DOHH2 (cell line): Measurements from ENCODE around the gene USP12.

Experiments
- EZH2phosphoT487 ChIP-seq: fragments of 200-600 bp; sonication (generic); IDR thresholded peaks from 2 replicates; pipeline ENCODE4 v1.6.1; 2017; ENCODE audit warnings: borderline replicate concordance, mild to moderate bottlenecking, antibody characterized with exemption, low read length, moderate library complexity, mixed read lengths
- TF ChIP-seq, protein P1 (sequence below): fragments of 200-600 bp; sonication (generic); IDR thresholded peaks from one replicate; pipeline ENCODE4 v1.5.1; 2014; ENCODE audit warnings: antibody characterized with exemption, mild to moderate bottlenecking, low read depth, low read length; ENCODE audit not compliant: poor library complexity, severe bottlenecking

DNA sequence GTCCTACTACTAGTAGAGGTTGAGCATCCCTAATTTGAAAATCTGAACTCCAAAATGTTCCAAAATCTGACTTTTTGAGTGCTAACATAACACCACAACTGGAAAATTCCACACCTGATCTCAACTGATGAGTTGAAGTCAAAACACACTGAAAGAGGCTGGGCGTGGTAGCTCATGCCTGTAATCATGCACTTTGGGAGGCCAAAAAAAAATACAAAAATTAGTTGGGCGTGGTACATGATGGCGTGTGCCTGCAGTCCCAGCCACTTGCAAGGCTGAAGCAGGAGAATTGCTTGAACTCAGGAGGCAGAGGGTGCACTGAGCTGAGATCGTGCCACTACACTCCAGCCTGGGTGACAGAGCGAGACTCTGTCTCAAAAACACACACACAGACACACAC, 29.9 kb downstream of the USP12 start:
- no peak for TF ChIP-seq EZH2phosphoT487
- TF ChIP-seq, protein P1, sequence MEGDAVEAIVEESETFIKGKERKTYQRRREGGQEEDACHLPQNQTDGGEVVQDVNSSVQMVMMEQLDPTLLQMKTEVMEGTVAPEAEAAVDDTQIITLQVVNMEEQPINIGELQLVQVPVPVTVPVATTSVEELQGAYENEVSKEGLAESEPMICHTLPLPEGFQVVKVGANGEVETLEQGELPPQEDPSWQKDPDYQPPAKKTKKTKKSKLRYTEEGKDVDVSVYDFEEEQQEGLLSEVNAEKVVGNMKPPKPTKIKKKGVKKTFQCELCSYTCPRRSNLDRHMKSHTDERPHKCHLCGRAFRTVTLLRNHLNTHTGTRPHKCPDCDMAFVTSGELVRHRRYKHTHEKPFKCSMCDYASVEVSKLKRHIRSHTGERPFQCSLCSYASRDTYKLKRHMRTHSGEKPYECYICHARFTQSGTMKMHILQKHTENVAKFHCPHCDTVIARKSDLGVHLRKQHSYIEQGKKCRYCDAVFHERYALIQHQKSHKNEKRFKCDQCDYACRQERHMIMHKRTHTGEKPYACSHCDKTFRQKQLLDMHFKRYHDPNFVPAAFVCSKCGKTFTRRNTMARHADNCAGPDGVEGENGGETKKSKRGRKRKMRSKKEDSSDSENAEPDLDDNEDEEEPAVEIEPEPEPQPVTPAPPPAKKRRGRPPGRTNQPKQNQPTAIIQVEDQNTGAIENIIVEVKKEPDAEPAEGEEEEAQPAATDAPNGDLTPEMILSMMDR: no peak
